Measurements from ENCODE around the gene INHBB.

Gene INHBB

DNA sequence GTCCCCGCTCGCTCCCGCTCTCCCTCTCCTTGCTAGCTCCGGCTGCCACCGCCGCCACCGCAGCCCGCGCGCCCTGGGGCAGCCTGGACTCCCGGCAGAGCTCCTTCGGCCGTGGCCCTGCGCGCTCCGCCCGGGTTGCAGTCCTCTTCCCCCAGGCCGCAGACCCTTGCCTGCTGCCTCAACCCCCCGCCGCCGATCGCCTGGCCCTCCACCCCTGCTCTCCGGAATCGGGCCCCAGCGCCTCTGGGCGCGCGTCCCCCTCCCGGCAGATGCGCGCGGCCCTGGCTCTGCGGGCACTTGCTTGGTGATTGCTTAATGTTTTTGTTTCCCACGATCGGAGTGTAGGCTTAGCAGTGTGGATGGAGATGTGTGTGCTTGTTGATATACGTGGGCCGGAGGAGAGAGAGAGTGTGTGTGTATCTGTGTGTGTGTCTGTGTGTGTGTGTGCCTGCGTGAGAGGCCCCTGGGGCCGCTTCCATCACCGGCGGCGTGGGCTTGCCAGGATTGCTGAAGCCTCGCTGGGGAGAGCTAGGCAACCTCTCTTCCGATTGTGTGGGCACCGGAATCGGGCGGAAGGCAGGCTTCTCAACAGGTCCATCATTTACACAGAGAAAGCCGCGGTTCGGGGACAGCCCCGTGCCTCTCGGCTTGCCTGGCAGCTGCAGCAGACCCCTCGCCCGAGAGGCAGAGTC is 877 bp downstream of the INHBB start:
- no peak overlapping the region for H3K9ac ChIP-seq

DNA sequence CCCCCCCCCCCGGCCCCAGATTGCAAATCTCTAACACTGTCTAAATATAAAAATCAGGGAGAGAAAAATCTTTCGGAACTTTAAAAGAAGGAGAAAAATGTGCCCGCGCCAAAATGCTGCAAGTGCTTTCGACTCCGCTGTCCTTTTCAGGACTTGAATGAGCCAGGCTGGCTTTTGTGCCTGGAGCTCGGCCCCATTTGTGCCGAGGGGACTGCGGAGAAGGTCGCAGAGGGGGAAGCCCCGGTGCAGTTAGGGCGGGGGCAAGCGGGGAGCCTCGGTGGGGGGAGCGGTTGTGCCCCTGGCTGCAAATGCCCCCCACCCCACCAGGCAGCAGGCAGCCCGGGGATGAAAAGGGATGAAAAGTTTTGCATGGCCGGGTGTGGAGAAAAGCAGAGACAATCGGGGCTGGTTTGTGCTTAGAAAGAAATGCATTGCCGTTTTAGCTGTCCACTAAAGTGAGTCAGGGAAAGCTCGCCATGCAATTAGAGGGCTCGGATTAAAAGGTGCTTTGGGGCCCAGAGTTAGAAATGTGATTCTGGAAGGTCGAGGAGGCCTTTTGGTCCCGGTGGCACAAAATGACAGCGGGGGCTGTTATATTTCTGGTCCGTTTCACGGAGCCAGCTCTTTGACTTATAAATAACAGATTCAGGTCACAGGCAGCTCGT is 1.6 kb downstream of the INHBB start:
- Histone ChIP-seq H3K4me3 (no peak overlapping the region), H3K36me3 (no peaks in the 10 kb centered on the region), H3K4me2 (0 out of 2 replicates have a peak overlapping the region, but pooled peaks have one; percentile 16), H3K27me3 (peaks cover 77% of the 10 kb centered on the region), H3K9me3 (no peaks in the 10 kb centered on the region), H4K20me1 (peaks cover 58% of the 10 kb centered on the region), H3K4me1 (peaks cover 53% of the 10 kb centered on the region), H3K27ac (no peak overlapping the region), H3K9ac (no peak overlapping the region)
- TF ChIP-seq Cebpa-rat (IDR thresholded peaks at IDR 0.05): no peak

More for the DNA sequence above, 877 bp downstream of the INHBB start:
- H3K4me1 ChIP-seq: peaks cover 51% of the 10 kb centered on the region
- no peak for TF ChIP-seq Cebpa-rat (IDR thresholded peaks at IDR 0.05)
- H4K20me1 ChIP-seq: peaks cover 58% of the 10 kb centered on the region
- peak overlapping the region; percentile 100 for H3K4me2 ChIP-seq
- no peaks in the 10 kb centered on the region for H3K9me3 ChIP-seq
- peak overlapping the region; percentile 76 for H3K4me3 ChIP-seq
- peaks cover 84% of the 10 kb centered on the region for H3K27me3 ChIP-seq
- no peak overlapping the region for H3K27ac ChIP-seq
- no peaks in the 10 kb centered on the region for H3K36me3 ChIP-seq

DNA sequence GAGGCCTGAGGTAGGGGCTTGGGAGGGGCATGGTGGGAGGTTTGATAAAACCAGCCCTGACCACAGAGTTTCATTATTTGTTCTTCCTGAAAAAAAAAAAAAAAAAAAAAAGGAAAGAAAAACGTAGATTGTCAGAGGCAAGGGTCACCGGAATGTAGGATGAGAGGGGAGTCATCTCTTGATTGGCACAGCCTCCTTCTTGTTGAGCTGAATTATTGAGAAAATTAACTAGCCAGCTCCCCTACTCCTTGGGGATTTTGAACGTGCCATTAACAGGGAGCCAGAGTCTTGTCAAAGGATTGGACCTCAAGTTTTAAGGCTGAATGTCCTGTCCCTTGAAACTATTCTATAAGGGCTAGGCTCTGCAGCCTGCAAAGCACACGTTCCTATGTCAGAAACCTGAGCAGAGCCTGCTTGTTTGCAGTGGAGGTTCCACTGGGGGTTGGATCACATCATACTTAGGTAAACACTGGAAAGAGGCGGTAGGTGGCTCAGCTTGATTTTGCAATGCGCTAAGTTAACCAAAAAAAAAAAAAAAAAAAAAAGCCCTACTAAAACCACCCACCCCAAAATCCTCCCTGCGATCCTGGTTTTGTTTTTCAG is 2.3 kb downstream of the INHBB start:
- H3K27ac ChIP-seq: no peak overlapping the region
- 0 out of 2 replicates have a peak overlapping the region, but pooled peaks have one; percentile 16 for H3K4me2 ChIP-seq
- peaks cover 70% of the 10 kb centered on the region for H3K27me3 ChIP-seq
- no peaks in the 10 kb centered on the region for H3K9me3 ChIP-seq
- H3K4me1 ChIP-seq: peaks cover 56% of the 10 kb centered on the region
- H4K20me1 ChIP-seq: peaks cover 58% of the 10 kb centered on the region
- no peak overlapping the region for H3K9ac ChIP-seq
- H3K4me3 ChIP-seq: no peak overlapping the region
- no peaks in the 10 kb centered on the region for H3K36me3 ChIP-seq
- no peak for TF ChIP-seq Cebpa-rat (IDR thresholded peaks at IDR 0.05)

DNA sequence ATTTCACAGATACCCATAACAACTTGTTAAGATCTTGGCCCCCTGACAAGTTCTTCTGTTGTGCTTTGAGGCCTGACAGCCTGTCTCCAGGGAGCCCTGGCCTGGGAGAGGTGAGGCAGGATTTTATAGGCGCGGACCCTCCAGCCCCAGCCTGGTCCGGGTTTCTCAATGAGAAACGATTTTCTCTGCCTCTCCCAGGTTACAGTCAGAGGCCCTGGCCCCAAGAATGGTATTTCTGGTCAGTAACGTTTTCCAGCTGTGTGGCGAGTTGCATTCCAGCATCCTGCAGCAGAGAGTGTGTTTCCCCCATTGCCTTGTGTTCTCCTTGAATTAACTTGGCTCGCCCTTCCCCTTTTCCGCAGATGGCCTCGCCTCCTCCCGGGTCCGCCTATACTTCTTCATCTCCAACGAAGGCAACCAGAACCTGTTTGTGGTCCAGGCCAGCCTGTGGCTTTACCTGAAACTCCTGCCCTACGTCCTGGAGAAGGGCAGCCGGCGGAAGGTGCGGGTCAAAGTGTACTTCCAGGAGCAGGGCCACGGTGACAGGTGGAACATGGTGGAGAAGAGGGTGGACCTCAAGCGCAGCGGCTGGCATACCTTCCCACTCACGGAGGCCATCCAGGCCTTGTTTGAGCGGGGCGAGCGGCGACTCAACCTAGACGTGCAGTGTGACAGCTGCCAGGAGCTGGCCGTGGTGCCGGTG is 3.0 kb downstream of the INHBB start:
- H3K27me3 ChIP-seq: peaks cover 63% of the 10 kb centered on the region
- H4K20me1 ChIP-seq: peaks cover 53% of the 10 kb centered on the region
- 0 out of 2 replicates have a peak overlapping the region, but pooled peaks have one; percentile 16 for H3K4me2 ChIP-seq
- H3K4me1 ChIP-seq: peaks cover 56% of the 10 kb centered on the region
- H3K9me3 ChIP-seq: no peaks in the 10 kb centered on the region
- H3K36me3 ChIP-seq: no peaks in the 10 kb centered on the region
- no peak overlapping the region for H3K27ac ChIP-seq
- no peak overlapping the region for H3K4me3 ChIP-seq
- no peak for TF ChIP-seq Cebpa-rat (IDR thresholded peaks at IDR 0.05)
- H3K9ac ChIP-seq: no peak overlapping the region

DNA sequence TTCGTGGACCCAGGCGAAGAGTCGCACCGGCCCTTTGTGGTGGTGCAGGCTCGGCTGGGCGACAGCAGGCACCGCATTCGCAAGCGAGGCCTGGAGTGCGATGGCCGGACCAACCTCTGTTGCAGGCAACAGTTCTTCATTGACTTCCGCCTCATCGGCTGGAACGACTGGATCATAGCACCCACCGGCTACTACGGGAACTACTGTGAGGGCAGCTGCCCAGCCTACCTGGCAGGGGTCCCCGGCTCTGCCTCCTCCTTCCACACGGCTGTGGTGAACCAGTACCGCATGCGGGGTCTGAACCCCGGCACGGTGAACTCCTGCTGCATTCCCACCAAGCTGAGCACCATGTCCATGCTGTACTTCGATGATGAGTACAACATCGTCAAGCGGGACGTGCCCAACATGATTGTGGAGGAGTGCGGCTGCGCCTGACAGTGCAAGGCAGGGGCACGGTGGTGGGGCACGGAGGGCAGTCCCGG is 3.5 kb downstream of the INHBB start:
- no peaks in the 10 kb centered on the region for H3K36me3 ChIP-seq
- H3K4me1 ChIP-seq: peaks cover 56% of the 10 kb centered on the region
- no peak overlapping the region for H3K9ac ChIP-seq
- H4K20me1 ChIP-seq: peaks cover 48% of the 10 kb centered on the region
- peaks cover 58% of the 10 kb centered on the region for H3K27me3 ChIP-seq
- no peak overlapping the region for H3K27ac ChIP-seq
- no peak overlapping the region for H3K4me3 ChIP-seq
- H3K4me2 ChIP-seq: no peak overlapping the region
- no peaks in the 10 kb centered on the region for H3K9me3 ChIP-seq
- no peak for TF ChIP-seq Cebpa-rat (IDR thresholded peaks at IDR 0.05)

DNA sequence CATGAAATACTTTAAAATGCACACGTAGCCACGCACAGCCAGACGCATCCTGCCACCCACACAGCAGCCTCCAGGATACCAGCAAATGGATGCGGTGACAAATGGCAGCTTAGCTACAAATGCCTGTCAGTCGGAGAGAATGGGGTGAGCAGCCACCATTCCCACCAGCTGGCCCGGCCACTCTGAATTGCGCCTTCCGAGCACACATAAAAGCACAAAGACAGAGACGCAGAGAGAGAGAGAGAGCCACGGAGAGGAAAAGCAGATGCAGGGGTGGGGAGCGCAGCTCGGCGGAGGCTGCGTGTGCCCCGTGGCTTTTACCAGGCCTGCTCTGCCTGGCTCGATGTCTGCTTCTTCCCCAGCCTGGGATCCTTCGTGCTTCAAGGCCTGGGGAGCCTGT is 4.1 kb downstream of the INHBB start:
- no peaks in the 10 kb centered on the region for H3K9me3 ChIP-seq
- H4K20me1 ChIP-seq: peaks cover 45% of the 10 kb centered on the region
- H3K27ac ChIP-seq: no peak overlapping the region
- H3K9ac ChIP-seq: no peak overlapping the region
- H3K27me3 ChIP-seq: peaks cover 52% of the 10 kb centered on the region
- no peak overlapping the region for H3K4me3 ChIP-seq
- H3K36me3 ChIP-seq: no peaks in the 10 kb centered on the region
- no peak for TF ChIP-seq Cebpa-rat (IDR thresholded peaks at IDR 0.05)
- H3K4me2 ChIP-seq: no peak overlapping the region
- peaks cover 59% of the 10 kb centered on the region for H3K4me1 ChIP-seq

DNA sequence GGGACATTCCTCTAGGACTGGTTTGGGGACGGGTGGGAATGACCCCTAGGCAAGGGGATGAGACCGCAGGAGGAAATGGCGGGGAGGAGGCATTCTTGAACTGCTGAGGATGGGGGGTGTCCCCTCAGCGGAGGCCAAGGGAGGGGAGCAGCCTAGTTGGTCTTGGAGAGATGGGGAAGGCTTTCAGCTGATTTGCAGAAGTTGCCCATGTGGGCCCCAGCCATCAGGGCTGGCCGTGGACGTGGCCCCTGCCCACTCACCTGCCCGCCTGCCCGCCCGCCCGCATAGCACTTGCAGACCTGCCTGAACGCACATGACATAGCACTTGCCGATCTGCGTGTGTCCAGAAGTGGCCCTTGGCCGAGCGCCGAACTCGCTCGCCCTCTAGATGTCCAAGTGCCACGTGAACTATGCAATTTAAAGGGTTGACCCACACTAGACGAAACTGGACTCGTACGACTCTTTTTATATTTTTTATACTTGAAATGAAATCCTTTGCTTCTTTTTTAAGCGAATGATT is 4.9 kb downstream of the INHBB start:
- Histone ChIP-seq H3K27ac (no peak overlapping the region), H3K9ac (no peak overlapping the region), H3K4me3 (no peak overlapping the region), H3K36me3 (no peaks in the 10 kb centered on the region), H3K9me3 (no peaks in the 10 kb centered on the region), H4K20me1 (peaks cover 38% of the 10 kb centered on the region), H3K27me3 (peaks cover 44% of the 10 kb centered on the region), H3K4me1 (peaks cover 57% of the 10 kb centered on the region), H3K4me2 (no peak overlapping the region)
- no peak for TF ChIP-seq Cebpa-rat (IDR thresholded peaks at IDR 0.05)

DNA sequence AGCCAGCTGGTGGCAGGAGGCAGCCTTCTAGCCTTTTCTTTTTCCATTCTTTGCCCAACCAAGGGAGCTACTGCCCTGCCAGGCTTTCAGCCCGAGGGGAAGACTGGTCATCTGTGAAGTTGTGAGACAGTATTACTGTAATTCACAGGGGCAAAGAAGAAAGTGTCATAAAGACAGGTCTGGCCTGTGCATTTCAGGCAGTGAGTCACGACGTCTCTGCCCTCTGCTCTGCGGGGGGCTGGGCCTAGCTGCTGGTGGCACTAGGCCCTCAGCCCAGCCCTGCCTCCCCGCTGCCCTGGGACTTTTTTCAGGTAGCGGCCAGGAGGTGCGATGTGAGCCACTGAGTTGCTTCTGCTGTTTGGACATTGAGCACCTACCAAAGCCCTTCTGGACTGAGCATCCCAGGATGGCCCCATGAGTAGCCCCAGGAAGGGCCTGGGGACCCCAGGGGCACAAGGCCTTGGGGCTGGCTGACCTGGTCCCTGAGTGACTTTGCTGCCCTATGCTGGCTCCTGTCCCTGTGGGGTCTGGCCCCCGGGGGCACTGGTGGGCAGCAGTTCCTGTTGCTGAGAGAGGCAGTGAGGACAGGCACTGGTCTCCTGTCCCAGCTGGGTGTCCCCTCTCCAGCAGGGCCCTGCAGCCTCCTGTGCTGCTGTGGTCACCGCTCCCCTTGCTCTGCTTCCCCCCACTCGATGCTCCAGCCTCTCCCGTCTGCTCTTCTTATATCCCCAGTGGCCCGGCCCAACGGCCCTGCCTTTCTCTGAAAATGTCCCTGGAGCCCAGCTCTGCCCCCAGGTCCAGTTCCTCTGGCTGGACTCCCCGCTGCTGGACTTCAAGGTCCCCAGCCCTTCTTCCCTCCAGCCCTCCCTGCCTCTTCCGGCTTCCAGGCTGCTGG is 7.0 kb downstream of the INHBB start:
- TF ChIP-seq Cebpa-rat (IDR thresholded peaks at IDR 0.05): no peak

DNA sequence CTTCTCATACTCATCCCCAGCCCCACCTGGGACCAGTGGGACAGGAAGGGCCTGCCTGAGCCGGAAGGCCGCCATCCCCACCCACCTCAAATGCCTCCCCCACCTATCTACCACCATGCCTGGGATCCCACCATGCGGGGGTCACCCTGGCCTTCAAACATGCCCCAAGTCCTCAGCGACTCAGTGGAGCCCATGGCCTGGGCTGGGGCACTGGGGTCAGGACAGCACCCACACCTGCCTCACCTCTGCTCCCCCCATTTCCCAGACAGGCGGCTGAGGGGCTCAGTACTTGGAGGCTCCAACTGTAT is 7.6 kb downstream of the INHBB start:
- Histone ChIP-seq H3K4me2 (peak overlapping the region; percentile 66), H3K27me3 (peaks cover 17% of the 10 kb centered on the region), H3K4me1 (peaks cover 60% of the 10 kb centered on the region), H3K36me3 (no peaks in the 10 kb centered on the region), H3K4me3 (no peak overlapping the region), H3K9ac (no peak overlapping the region), H4K20me1 (peaks cover 12% of the 10 kb centered on the region; the same call in 1 of the 2 replicates), H3K9me3 (no peaks in the 10 kb centered on the region), H3K27ac (no peak overlapping the region)
- no peak for TF ChIP-seq Cebpa-rat (IDR thresholded peaks at IDR 0.05)

More for the DNA sequence above, 7.0 kb downstream of the INHBB start:
- H3K9ac ChIP-seq: no peak overlapping the region
- no peak overlapping the region for H3K27ac ChIP-seq
- H3K36me3 ChIP-seq: no peaks in the 10 kb centered on the region
- peaks cover 23% of the 10 kb centered on the region for H3K27me3 ChIP-seq
- peaks cover 60% of the 10 kb centered on the region for H3K4me1 ChIP-seq
- H3K4me2 ChIP-seq: peak overlapping the region; percentile 66; the same call in 1 of the 2 replicates
- H3K9me3 ChIP-seq: no peaks in the 10 kb centered on the region
- H3K4me3 ChIP-seq: no peak overlapping the region
- H4K20me1 ChIP-seq: peaks cover 18% of the 10 kb centered on the region
